CD14-positive monocyte (primary cell): ENCODE data around the gene HYAL1. TPM values are rescaled to one million over a fixed set of nuclear protein-coding genes. Genes with fewer than 3 reads are reported as not detected.

Experiments used
- DNase-seq, 3 donors: peaks; one replicate each; pipeline ENCODE4 v3.0.0-alpha.2; 2011 to 2022
- H2AFZ ChIP-seq: 2 replicates; pipeline ENCODE4 v1.6.0; 2012; ENCODE audit warnings: mild to moderate bottlenecking, low read depth, low read length, inconsistent platforms; ENCODE audit not compliant: insufficient read depth, poor library complexity, severe bottlenecking
- H3K27ac ChIP-seq, 2 donors: 1 replicate in 1 of 2; 2 replicates in 1 of 2; pipeline ENCODE4 v1.5.1; 2012 to 2013; ENCODE audit warnings: low read length in 2 of 2, control low read depth in 1 of 2, inconsistent platforms in 1 of 2, low read depth in 1 of 2, mild to moderate bottlenecking in 1 of 2
- H3K27me3 ChIP-seq, 2 donors: one replicate each; pipeline versions ENCODE4 v1.6.0 to v1.6.1; 2011 to 2013; ENCODE audit warnings: low read length in 2 of 2; ENCODE audit not compliant: control insufficient read depth in 2 of 2, insufficient read depth in 2 of 2
- H3K36me3 ChIP-seq, 2 donors: replicated peaks in 1 of 2; 1 replicate in 1 of 2; 2 replicates in 1 of 2; pipeline versions ENCODE4 v1.5.1 to v1.6.1; 2012 to 2013; ENCODE audit warnings: low read length in 2 of 2, control low read depth in 1 of 2, inconsistent platforms in 1 of 2, mild to moderate bottlenecking in 1 of 2; ENCODE audit not compliant: insufficient read depth in 2 of 2, control insufficient read depth in 1 of 2
- H3K4me1 ChIP-seq, 2 donors: 1 replicate in 1 of 2; 2 replicates in 1 of 2; pipeline versions ENCODE4 v1.5.1 to v1.6.1; 2012 to 2013; ENCODE audit warnings: low read length in 2 of 2, control low read depth in 1 of 2, inconsistent platforms in 1 of 2, mild to moderate bottlenecking in 1 of 2, moderate library complexity in 1 of 2; ENCODE audit not compliant: insufficient read depth in 2 of 2, control insufficient read depth in 1 of 2
- H3K4me2 ChIP-seq: replicated peaks from 2 replicates; pipeline ENCODE3; 2012; ENCODE audit warnings: low read length, moderate library complexity, mild to moderate bottlenecking; ENCODE audit not compliant: poor library complexity, severe bottlenecking; ENCODE audit errors: extremely low read depth
- H3K4me3 ChIP-seq, 3 experiments: fragments of 200-600 bp in 1 of 3; sonication (generic) in 1 of 3; replicated peaks in 1 of 3; 1 replicate in 2 of 3; 2 replicates in 1 of 3; pipeline ENCODE4 v1.5.1; 2011 to 2013; ENCODE audit warnings: low read length in 3 of 3, mild to moderate bottlenecking in 3 of 3, control low read depth in 2 of 3, low read depth in 2 of 3, inconsistent platforms in 1 of 3, moderate library complexity in 1 of 3
- H3K79me2 ChIP-seq: 2 replicates; pipeline ENCODE4 v1.6.0; 2012; ENCODE audit warnings: mild to moderate bottlenecking, control low read depth, inconsistent platforms, low read length, moderate library complexity; ENCODE audit not compliant: insufficient read depth
- H3K9ac ChIP-seq: 2 replicates; pipeline ENCODE4 v1.6.0; 2017; ENCODE audit warnings: low read length, mild to moderate bottlenecking; ENCODE audit not compliant: insufficient read depth, poor library complexity, severe bottlenecking
- H3K9me3 ChIP-seq, 2 donors: replicated peaks in 1 of 2; 1 replicate in 1 of 2; 2 replicates in 1 of 2; pipeline versions ENCODE4 v1.5.1 to v1.6.1; 2012 to 2013; ENCODE audit warnings: low read length in 2 of 2, control low read depth in 1 of 2; ENCODE audit not compliant: control insufficient read depth in 1 of 2, insufficient read depth in 1 of 2
- H4K20me1 ChIP-seq: 2 replicates; pipeline ENCODE4 v1.6.0; 2012; ENCODE audit warnings: mild to moderate bottlenecking, low read length, control low read depth, moderate library complexity; ENCODE audit not compliant: insufficient read depth
- H3K27ac Mint-ChIP-seq, 7 donors: one replicate each; pipeline ENCODE4 v1.8.0; 2020; ENCODE audit warnings: mild to moderate bottlenecking in 7 of 7, mixed read lengths in 7 of 7, moderate library complexity in 6 of 7, inconsistent platforms in 2 of 7
- H3K27me3 Mint-ChIP-seq, 3 donors: one replicate each; pipeline ENCODE4 v1.8.0; 2021 to 2022; ENCODE audit warnings: low read depth in 3 of 3, mild to moderate bottlenecking in 3 of 3, mixed read lengths in 3 of 3, moderate library complexity in 3 of 3, inconsistent platforms in 1 of 3
- H3K36me3 Mint-ChIP-seq, 2 donors: one replicate each; pipeline ENCODE4 v1.8.0; 2020; ENCODE audit warnings: mixed read lengths in 2 of 2, inconsistent platforms in 1 of 2, mild to moderate bottlenecking in 1 of 2
- H3K4me1 Mint-ChIP-seq: one replicate; pipeline ENCODE4 v1.8.0; 2020; ENCODE audit warnings: mild to moderate bottlenecking, mixed read lengths
- H3K4me3 Mint-ChIP-seq, 2 donors: one replicate each; pipeline ENCODE4 v1.8.0; 2020; ENCODE audit warnings: mild to moderate bottlenecking in 2 of 2, mixed read lengths in 2 of 2, moderate library complexity in 1 of 2
- H3K9me3 Mint-ChIP-seq, 7 donors: one replicate each; pipeline ENCODE4 v1.8.0; 2020 to 2022; ENCODE audit warnings: mixed read lengths in 7 of 7, mild to moderate bottlenecking in 6 of 7, moderate library complexity in 6 of 7, inconsistent platforms in 2 of 7
- CTCF ChIP-seq: fragments of 200-600 bp; IDR thresholded peaks from one replicate; pipeline ENCODE4 v1.8.0; 2022; ENCODE audit warnings: antibody characterized with exemption, mild to moderate bottlenecking
- WGBS: methylation state at CpG from one replicate; pipeline ENCODE4 v1.1.5; 2013; ENCODE audit warnings: missing lambda C conversion rate; ENCODE audit not compliant: insufficient coverage; 5-methylcytosine and 5-hydroxymethylcytosine counted together
- intact Hi-C, 2 donors: fragments of 100-400 bp; cut with micrococcal nuclease; formaldehyde crosslinking; loops; one replicate each; pipeline versions ENCODE4 v1.15.0 to v1.15.1; 2023
- polyA plus RNA-seq, 3 donors: library from polyadenylated mRNA; depleted of rRNA in 1 of 3; unstranded in 2 of 3; stranded (reverse) in 1 of 3; fragments of 300-500 nt in 2 of 3; fragments of >200 nt in 1 of 3; fragmentation: Illumina TruSeq in 2 of 3; gene quantifications; 1 replicate in 2 of 3; 2 replicates in 1 of 3; pipeline ENCODE4 v1.2.3, GENCODE V29; 2012 to 2021

HYAL1 gene
- polyA plus RNA-seq, 3 donors: 0.57 TPM; not detected in 2

DNA sequence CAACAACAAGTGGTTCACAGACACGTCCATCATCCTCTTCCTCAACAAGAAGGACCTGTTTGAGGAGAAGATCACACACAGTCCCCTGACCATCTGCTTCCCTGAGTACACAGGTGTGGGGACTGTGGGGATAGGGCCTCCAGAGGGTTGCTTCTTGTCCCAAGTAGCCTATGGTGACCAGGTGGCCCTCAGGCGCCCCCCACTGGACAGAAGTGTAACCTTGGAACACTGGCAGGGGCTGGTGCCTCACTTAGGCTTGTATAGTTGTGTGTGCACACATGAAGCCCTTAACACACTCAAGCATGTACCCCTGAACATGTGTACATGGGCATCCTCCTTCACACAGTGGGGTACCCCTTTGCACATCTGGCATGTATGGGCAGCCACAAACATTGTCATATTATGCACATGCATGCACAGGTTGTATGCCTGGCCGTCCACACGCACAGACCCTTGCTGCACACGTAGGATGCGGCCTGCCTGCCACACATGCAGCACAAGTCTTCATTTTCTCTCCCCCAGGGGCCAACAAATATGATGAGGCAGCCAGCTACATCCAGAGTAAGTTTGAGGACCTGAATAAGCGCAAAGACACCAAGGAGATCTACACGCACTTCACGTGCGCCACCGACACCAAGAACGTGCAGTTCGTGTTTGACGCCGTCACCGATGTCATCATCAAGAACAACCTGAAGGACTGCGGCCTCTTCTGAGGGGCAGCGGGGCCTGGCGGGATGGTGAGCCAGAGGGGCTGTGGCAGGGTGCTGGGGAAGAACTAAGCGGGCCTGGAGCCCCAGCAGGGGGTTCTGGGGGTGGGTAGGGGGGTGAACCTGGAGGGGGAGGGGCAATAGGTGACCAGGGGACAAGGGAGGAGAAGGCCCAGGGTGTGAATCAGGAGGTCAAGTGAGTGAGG, 46.1 kb downstream of the HYAL1 start:
- H3K79me2 ChIP-seq: peaks cover 52% of the 10 kb centered on the region
- H2AFZ ChIP-seq: no peak overlapping the region

More for the DNA sequence above, 46.1 kb downstream of the HYAL1 start:
- Mint-ChIP-seq H3K27me3 (peaks cover 0 to 3% (median 0%) of the 10 kb centered on the region in 3 donors), H3K4me1 (peaks cover 35% of the 10 kb centered on the region), H3K27ac (peak overlapping the region; percentile 70 to 95 (median 80)), H3K36me3 (peaks cover 61 to 75% of the 10 kb centered on the region in 2 donors), H3K9me3 (peaks cover 0 to 10% (median 4%) of the 10 kb centered on the region in 7 donors), H3K4me3 (no peak overlapping the region)
- Histone ChIP-seq H3K9me3 (peaks cover 0 to 10% of the 10 kb centered on the region in 2 donors), H3K4me3 (no peak overlapping the region), H3K36me3 (peaks cover 63 to 74% of the 10 kb centered on the region in 2 donors), H3K27me3 (no peaks in the 10 kb centered on the region), H3K4me1 (peaks cover 47 to 67% of the 10 kb centered on the region in 2 donors), H3K9ac (no peak overlapping the region), H3K4me2 (no peak overlapping the region), H4K20me1 (peaks cover 96% of the 10 kb centered on the region), H3K27ac (peak overlapping the region; percentile 8 to 53)
- intact Hi-C loops: no loop called here
- 97% methylated on average over 18 of the region's 20 CpGs for WGBS
- peak in 1 of 3 donors; percentile 33 for DNase-seq
- peak; percentile 51 for TF ChIP-seq CTCF
